Anterior cingulate cortex (tissue), 58 donors: ENCODE data around the gene RHOF.
"Not testable (repeated sequence)": the region's sequence is repeated elsewhere in the genome, so short reads cannot be mapped to it uniquely, and the experiment has no call there.

Source experiments
- DNase-seq, 58 donors: peaks; one replicate each; lab custom pipeline; 2025; lab: John Stamatoyannopoulos, UW

The RHOF gene

GRCh38 chr12:121795034-121795968 is 1.8 kb upstream of the RHOF start:
- DNase-seq, result peak in 57 of 58 donors; percentile 32 to 95 (median 76)

GRCh38 chr12:121794534-121795033 is 1.1 kb upstream of the RHOF start:
- peak in 3 of 58 donors; percentile 66 to 80 (median 68) for DNase-seq

- peak; percentile 19 to 91 (median 78) for DNase-seq
Measured at GRCh38 chr12:121793838-121794533, 498 bp upstream of the RHOF start.

- DNase-seq, result peak in 1 of 58 donors; percentile 33
Measured at GRCh38 chr12:121792607-121793439, 665 bp downstream of the RHOF start.

- DNase-seq, result no peak
Measured at GRCh38 chr12:121791671-121792551, 1.6 kb downstream of the RHOF start.

- DNase-seq, result not testable (repeated sequence)
Measured at GRCh38 chr12:121790785-121791184, 2.7 kb downstream of the RHOF start.

GRCh38 chr12:121789800-121790728 is 3.4 kb downstream of the RHOF start:
- DNase-seq, result peak in 18 of 58 donors; percentile 6 to 51 (median 22)

GRCh38 chr12:121789233-121789781 is 4.2 kb downstream of the RHOF start:
- DNase-seq, result no peak

GRCh38 chr12:121788176-121788818 is 5.2 kb downstream of the RHOF start:
- no peak for DNase-seq

- no peak for DNase-seq
Measured at GRCh38 chr12:121787063-121788025, 6.1 kb downstream of the RHOF start.

GRCh38 chr12:121786440-121786825 is 7.1 kb downstream of the RHOF start:
- DNase-seq, result no peak

- DNase-seq, result no peak
Measured at GRCh38 chr12:121784460-121784859, 9.0 kb downstream of the RHOF start.

- DNase-seq, result no peak
Measured at GRCh38 chr12:121783766-121784165, 9.7 kb downstream of the RHOF start.

GRCh38 chr12:121781998-121782979 is 11.2 kb downstream of the RHOF start:
- DNase-seq, result no peak

GRCh38 chr12:121781484-121781997 is 11.9 kb downstream of the RHOF start:
- peak in 1 of 58 donors; percentile 31 for DNase-seq
